GM19099 (cell line): ENCODE results near the gene GJE1.

Experiments
- POLR2A ChIP-seq: IDR thresholded peaks from 3 replicates; pipeline ENCODE4 v1.6.1; 2011; ENCODE audit warnings: low read depth; ENCODE audit not compliant: insufficient read length; ENCODE audit errors: extremely low read depth

GJE1 gene

DNA sequence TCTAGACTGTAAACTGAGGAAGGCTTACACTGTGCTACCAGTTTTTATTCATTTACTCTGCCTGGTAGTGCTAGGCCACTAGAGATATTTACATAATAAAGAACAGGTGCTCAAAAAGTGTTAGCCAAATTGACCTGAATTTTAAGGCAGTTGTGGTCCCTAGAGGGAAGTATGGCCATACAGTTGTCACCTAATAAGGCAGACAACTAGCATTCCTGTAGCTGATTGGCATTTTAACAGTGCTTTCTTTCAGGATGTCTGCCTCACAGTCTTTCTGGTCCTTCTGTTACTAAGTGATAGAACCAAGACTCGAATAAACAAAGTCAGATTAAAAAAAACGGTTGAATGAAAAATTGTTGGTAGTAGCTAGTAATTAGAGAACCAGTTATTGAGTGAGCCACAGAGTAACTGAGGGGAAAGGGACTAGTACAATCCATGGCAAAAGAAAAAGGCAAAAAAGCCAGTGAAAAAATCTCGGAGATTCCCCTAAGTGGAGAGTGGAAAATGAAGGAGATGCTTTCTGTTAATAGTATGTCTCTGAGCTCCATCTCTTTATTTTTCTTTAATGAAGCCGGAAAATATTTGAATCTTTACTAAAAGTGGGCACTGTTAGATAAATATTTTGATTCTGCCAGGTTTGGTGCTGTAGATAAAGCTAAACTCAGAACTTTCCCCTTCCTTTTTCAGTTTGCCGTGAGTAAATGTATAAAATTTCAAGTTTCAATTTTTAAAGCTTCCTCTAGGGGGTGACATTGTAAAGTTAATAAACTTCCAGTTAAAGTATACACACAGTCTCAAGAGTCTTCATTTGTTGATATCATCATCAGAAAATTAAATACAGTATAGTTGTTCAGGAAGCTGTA, 23.4 kb downstream of the GJE1 start:
- TF ChIP-seq POLR2A: no peak

DNA sequence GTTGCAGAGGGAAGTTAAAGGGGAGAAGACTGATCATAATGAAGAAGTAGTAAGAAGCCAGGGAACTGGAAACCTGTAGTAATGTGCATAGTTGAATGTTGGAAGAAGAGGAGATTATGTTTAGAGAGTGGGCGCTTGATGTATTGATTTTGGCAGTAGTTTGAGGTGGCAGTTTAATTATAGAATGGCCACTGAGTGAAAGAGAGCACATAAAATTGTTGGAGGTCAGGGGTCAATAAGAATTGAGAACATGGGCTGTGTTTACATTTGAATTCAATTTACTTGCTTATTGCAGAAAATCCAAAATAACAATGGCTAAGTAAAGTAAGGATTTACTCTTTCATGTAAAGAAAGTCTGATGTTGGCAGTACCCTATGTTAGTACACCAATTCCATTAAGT, 30.1 kb downstream of the GJE1 start:
- no peak for TF ChIP-seq POLR2A

DNA sequence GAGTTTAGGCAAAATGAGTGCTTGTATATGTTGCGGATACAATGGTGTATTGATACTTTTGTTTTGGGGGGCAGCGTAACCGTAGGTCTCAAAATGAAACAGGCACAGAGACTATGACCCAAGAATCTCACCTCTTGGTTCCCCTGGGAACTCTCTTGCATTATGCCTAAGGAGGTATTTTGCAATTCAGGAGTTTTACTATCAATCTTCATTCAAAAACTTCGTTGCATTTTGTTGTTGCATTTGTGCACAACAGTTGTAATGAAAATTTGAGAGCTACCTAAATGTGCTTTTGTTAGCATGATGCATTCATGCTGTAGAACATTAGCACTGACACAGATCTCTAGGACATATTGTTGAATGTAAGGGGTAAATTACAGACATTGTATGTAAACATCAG, 32.5 kb downstream of the GJE1 start:
- TF ChIP-seq POLR2A: no peak

DNA sequence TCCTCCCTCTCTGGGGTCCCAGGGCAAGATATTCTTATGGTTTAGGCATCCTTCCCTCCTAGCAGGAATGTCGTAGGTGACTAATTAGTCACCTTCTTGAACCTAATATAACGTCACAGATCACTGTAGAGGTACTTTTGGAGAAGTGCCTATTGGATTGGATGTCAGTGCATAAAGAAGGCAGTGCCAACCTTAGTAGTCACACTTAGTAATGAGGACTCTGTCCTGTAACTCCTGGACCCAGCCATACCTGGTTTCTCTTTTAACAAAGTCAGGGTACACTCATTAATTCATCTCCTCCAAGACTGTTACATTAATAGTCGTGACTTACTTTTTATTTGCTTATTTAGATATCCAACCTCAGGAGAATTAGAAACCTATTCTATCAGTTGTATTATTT, 34.3 kb downstream of the GJE1 start:
- TF ChIP-seq POLR2A: no peak

GRCh38 chr6:142167486-142167885, 34.8 kb downstream of the GJE1 start:
- TF ChIP-seq POLR2A: no peak

- TF ChIP-seq POLR2A: no peak
Observed at GRCh38 chr6:142171351-142171750, 38.6 kb downstream of the GJE1 start.

- no peak for TF ChIP-seq POLR2A
Observed at GRCh38 chr6:142172758-142173157, 40.0 kb downstream of the GJE1 start.

DNA sequence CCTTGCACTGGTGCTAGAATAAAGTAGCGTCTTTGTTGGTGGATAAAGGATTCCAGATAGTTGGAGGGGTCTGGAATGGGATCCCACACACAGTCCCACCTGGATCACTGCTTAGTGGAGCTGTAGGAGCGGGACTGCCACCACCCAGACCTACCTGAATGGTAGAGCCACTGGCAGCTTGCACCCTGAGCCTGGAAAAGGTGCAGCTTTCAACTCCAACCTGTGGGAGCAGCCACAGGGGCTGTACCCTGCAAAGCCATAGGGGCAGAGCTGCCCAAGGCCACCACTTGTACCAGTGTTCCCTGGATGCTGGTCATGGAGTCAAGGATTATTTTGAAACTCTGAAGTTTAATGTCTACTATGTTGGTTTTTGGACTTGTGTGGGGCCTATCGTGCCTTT, 41.3 kb downstream of the GJE1 start:
- no peak for TF ChIP-seq POLR2A

- TF ChIP-seq POLR2A: no peak
Observed at GRCh38 chr6:142174703-142175102, 42.0 kb downstream of the GJE1 start.

GRCh38 chr6:142178129-142178528, 45.4 kb downstream of the GJE1 start:
- no peak for TF ChIP-seq POLR2A

DNA sequence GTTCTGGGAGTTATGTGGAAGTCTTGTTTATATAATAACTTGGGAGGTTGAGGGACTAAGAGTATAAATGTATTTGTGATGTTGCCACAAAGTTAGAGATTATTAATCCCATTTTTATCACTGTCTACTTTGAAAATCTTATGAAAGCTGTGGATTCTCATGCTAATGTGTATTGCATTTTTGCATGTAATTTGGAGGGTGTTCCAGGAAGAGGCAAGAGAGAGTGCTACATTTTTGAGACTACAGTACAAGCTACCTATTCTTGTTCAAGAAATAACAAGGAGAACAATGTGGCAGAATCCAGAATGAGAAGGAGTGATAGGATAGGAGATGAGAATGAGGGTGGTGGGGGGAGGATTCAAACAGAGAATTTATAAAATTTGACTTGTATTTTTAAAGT, 49.3 kb downstream of the GJE1 start:
- TF ChIP-seq POLR2A: no peak

DNA sequence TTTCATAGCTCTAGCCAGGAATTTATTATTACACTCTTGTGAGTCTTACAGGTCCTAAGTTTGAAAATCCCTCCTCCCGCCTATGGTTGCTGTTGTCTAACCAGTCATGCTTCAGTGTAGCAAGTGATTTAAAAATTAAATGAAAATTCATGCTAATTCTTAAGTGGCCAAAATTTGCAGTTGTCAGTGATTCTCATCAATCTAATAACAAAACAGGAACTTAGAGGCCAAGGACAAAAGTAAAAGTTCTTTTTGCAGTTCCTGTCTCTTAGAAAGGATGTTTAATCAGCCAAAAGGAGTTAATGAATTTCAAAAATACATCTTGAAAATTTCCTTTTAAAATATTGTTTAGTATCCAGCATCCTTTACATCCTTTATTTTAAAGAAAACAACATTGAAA, 50.6 kb downstream of the GJE1 start:
- TF ChIP-seq POLR2A: no peak

DNA sequence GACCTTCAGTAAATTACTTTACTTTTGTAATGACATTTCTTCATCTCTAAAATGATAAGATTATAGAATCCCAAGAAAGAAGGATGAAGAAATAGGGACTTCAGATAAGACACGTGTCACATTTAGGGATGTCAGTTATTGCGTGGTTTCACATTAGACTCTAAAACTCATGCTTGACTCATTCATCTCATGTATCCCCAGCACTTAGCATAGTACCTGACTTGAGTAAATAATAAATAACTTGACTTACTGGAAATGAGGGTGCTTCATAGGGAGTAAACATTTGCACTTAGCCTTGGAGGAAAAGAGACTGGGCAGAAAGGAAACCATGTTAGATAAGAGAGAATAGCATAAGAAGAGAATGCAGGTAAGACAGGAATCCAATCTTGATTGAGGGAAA, 51.6 kb downstream of the GJE1 start:
- TF ChIP-seq POLR2A: no peak
